GM12891 (cell line): ENCODE results near the gene QRICH1.

Source experiments
- DNase-seq: peaks from one replicate; pipeline ENCODE4 v3.0.0; 2011; ENCODE audit warnings: low spot score; ENCODE audit not compliant: insufficient read length
- FAIRE-seq: peaks from 2 replicates; lab custom pipeline; 2011; peaks lifted over from hg19 to GRCh38; lab: Jason Lieb, UNC
- PAX5 ChIP-seq: IDR thresholded peaks from 2 replicates; pipeline ENCODE4 v1.6.1; 2011; ENCODE audit warnings: low read length, moderate library complexity, mild to moderate bottlenecking; ENCODE audit not compliant: insufficient read depth, severe bottlenecking
- POLR2A ChIP-seq: IDR thresholded peaks from 2 replicates; pipeline ENCODE4 v1.6.1; 2011; ENCODE audit warnings: low read depth, low read length, control low read depth
- POLR2AphosphoS5 ChIP-seq: IDR thresholded peaks from 2 replicates; pipeline ENCODE4 v1.6.1; 2011; ENCODE audit warnings: low read depth, low read length, control low read depth
- POU2F2 ChIP-seq: IDR thresholded peaks from 2 replicates; pipeline ENCODE4 v1.6.1; 2011; ENCODE audit warnings: low read depth, mild to moderate bottlenecking, control low read depth, low read length, moderate library complexity
- SPI1 ChIP-seq: IDR thresholded peaks from 2 replicates; pipeline ENCODE4 v1.6.1; 2011; ENCODE audit warnings: low read depth, low read length, control low read depth
- TAF1 ChIP-seq: IDR thresholded peaks from 2 replicates; pipeline ENCODE4 v1.6.1; 2011; ENCODE audit warnings: low read depth, low read length, control low read depth

Gene QRICH1

GRCh38 chr3:48980295-48980694 is 113.6 kb downstream of the QRICH1 start:
- no peak for FAIRE-seq
- DNase-seq: no peak
- TF ChIP-seq POLR2A: no peak
- TF ChIP-seq POLR2AphosphoS5: no peak
- no peak for TF ChIP-seq POU2F2
- TF ChIP-seq SPI1: no peak
- TF ChIP-seq PAX5: no peak
- TF ChIP-seq TAF1: no peak
